ENCODE results near the gene GLIS1. TPM values are rescaled to one million over a fixed set of nuclear protein-coding genes. Genes with fewer than 3 reads are reported as not detected.

Gene GLIS1
- total and polyA plus RNA-seq, 2 of the 8 experiments (the other 6 are each of a cell fraction or from before 2014, with no cell fraction given), result 0.15 to 0.22 TPM

- Histone ChIP-seq H3K56ac (replicated peaks; ENCODE audit: insufficient read length, low read depth, low read length) (no peak overlapping the region), H3K9ac (replicated peaks in 1 of 4; ENCODE audit: extremely low read depth in 1 of 4, low read depth in 3 of 4, low read length in 3 of 4) (no peak overlapping the region), H3K4me3 (ENCODE audit: extremely low read depth in 1 of 4, insufficient read depth in 2 of 4, low read depth in 3 of 4, low read length in 4 of 4) (no peak overlapping the region), H2BK15ac (ENCODE audit: low read length) (0 out of 2 replicates have a peak overlapping the region, but pooled peaks have one; percentile 61), H3K18ac (ENCODE audit: extremely low read depth, low read length) (no peak overlapping the region), H2AFZ (ENCODE audit: low read length) (no peak overlapping the region), H3K4me2 (ENCODE audit: insufficient read depth in 1 of 2, low read depth in 2 of 2, low read length in 2 of 2) (no peak overlapping the region), H3K36me3 (ENCODE audit: control insufficient read depth in 2 of 4, insufficient read depth in 4 of 4, low read length in 3 of 4) (no peaks in the 10 kb centered on the region), H4K91ac (replicated peaks; ENCODE audit: insufficient read length, low read length) (no peak overlapping the region), H3K4ac (replicated peaks; ENCODE audit: insufficient read length, low read depth, low read length) (no peak overlapping the region), H3K27ac (ENCODE audit: low read depth, low read length) (no peak overlapping the region), H3K79me1 (ENCODE audit: low read depth, low read length) (no peaks in the 10 kb centered on the region), H3K14ac (ENCODE audit: insufficient read length) (no peak overlapping the region), H2BK12ac (ENCODE audit: low read depth, low read length) (no peak overlapping the region), H3K4me1 (replicated peaks in 1 of 4; ENCODE audit: control insufficient read depth in 3 of 4, insufficient read depth in 4 of 4, low read length in 3 of 4) (peaks cover 21 to 34% (median 29%) of the 10 kb centered on the region in 4 experiments), H3K23me2 (ENCODE audit: low read depth, low read length) (no peaks in the 10 kb centered on the region; the same call in 1 of the 2 replicates), H3K79me2 (ENCODE audit: control insufficient read depth in 1 of 2, insufficient read depth in 2 of 2, low read length in 2 of 2) (no peaks in the 10 kb centered on the region), H4K5ac (ENCODE audit: insufficient read length, low read depth, low read length) (no peak overlapping the region), H2BK120ac (replicated peaks; ENCODE audit: low read depth, low read length) (no peak overlapping the region), H3K9me3 (ENCODE audit: insufficient read depth in 2 of 2, low read depth in 1 of 2, low read length in 1 of 2) (no peaks in the 10 kb centered on the region), H2AK5ac (ENCODE audit: low read depth, low read length) (no peak overlapping the region; the same call in 1 of the 2 replicates), H4K8ac (ENCODE audit: extremely low read depth, insufficient read depth, low read length) (no peak overlapping the region), H4K20me1 (replicated peaks in 1 of 2; ENCODE audit: control insufficient read depth in 1 of 2, insufficient read depth in 2 of 2, low read length in 2 of 2) (no peaks in the 10 kb centered on the region), H2BK20ac (ENCODE audit: low read length) (no peak overlapping the region; the same call in 1 of the 2 replicates), H2BK5ac (ENCODE audit: low read depth, low read length) (no peak overlapping the region), H3K27me3 (replicated peaks in 1 of 4; ENCODE audit: control insufficient read depth in 3 of 4, extremely low read depth in 1 of 4, insufficient read depth in 3 of 4, low read length in 3 of 4) (no peaks in the 10 kb centered on the region), H3K23ac (ENCODE audit: insufficient read length) (no peak overlapping the region)
- DNase-seq (ENCODE audit: low read depth in 1 of 2, low spot score in 2 of 2) (no peak), FAIRE-seq (no peak)
- 94% methylated on average over 1 of the region's 1 CpG; no CpG with 5 or more reads in 1 of the 2 experiments for WGBS, 2 experiments (ENCODE audit: extremely low coverage in 1 of 2, insufficient coverage in 1 of 2, insufficient read length in 1 of 2, insufficient replicate concordance in 2 of 2, low coverage in 1 of 2, low lambda C conversion rate in 2 of 2, missing lambda C conversion rate in 1 of 2)
- ChIA-PET POLR2A (ENCODE audit: partially characterized antibody) (no interaction called here), CTCF (ENCODE audit: partially characterized antibody) (interaction anchor here (1.7 to 2.4 kb wide), 3 partner anchors 11 to 86 kb away, joined by 4 to 11 read pairs (median 6); no protein-coding TSS in a partner anchor)
- TF ChIP-seq POLR2AphosphoS5 (IDR thresholded peaks at IDR 0.05; ENCODE audit: low read depth, low read length), result no peak
- no peak for TF ChIP-seq SUZ12 (IDR thresholded peaks at IDR 0.05; ENCODE audit: low read length)
- TF ChIP-seq ATF2 (IDR thresholded peaks at IDR 0.05; ENCODE audit: low read length), result no peak
Measured at GRCh38 chr1:53703174-53703573, 35.8 kb downstream of the GLIS1 start.

Data from H1 (cell line).